Tibial nerve (tissue), 4 donors: ENCODE measurements around the gene CXCL17. TPM values are rescaled to one million over a fixed set of nuclear protein-coding genes. Genes with fewer than 3 reads are reported as not detected.

Experiments
- DNase-seq, 2 donors: peaks; one replicate each; pipeline ENCODE4 v3.0.0-alpha.2; 2019; ENCODE audit warnings: low spot score in 2 of 2
- H3K27ac ChIP-seq, 4 donors: fragments of 200-600 bp; sonication (generic) in 3 of 4; one replicate each; pipeline ENCODE4 v1.5.1; 2017 to 2019; ENCODE audit warnings: mild to moderate bottlenecking in 1 of 4
- H3K27me3 ChIP-seq, 2 donors: fragments of 200-600 bp; sonication (generic) in 1 of 2; one replicate each; pipeline versions ENCODE4 v1.5.1 to v1.6.0; 2017 to 2019
- H3K36me3 ChIP-seq, 3 donors: fragments of 200-600 bp; sonication (generic); one replicate each; pipeline ENCODE4 v1.5.1; 2018 to 2019
- H3K4me1 ChIP-seq, 4 donors: fragments of 200-600 bp; sonication (generic) in 3 of 4; one replicate each; pipeline ENCODE4 v1.5.1; 2017 to 2019
- H3K4me3 ChIP-seq, 4 donors: fragments of 200-600 bp; sonication (generic) in 3 of 4; one replicate each; pipeline ENCODE4 v1.5.1; 2017 to 2019; ENCODE audit warnings: mild to moderate bottlenecking in 1 of 4, moderate library complexity in 1 of 4
- H3K9me3 ChIP-seq, 4 donors: fragments of 200-600 bp; sonication (generic) in 3 of 4; one replicate each; pipeline ENCODE4 v1.5.1; 2017 to 2019
- EP300 ChIP-seq, 2 donors: sonication (generic); formaldehyde crosslinking; IDR thresholded peaks; one replicate each; pipeline ENCODE4 v1.6.1; 2017; ENCODE audit warnings: antibody characterized with exemption in 2 of 2, mild to moderate bottlenecking in 1 of 2
- POLR2A ChIP-seq, 2 donors: fragments of 450-650 bp; IDR thresholded peaks; one replicate each; pipeline ENCODE4 v1.6.1; 2017; ENCODE audit warnings: antibody characterized with exemption in 2 of 2, mild to moderate bottlenecking in 2 of 2, moderate library complexity in 2 of 2
- WGBS, 2 donors: methylation state at CpG; one replicate each; pipeline ENCODE4 v1.1.5; 2018; 5-methylcytosine and 5-hydroxymethylcytosine counted together
- total RNA-seq, 4 donors: library from RNA; depleted of rRNA; stranded (reverse); fragments of >200 nt; gene quantifications; one replicate each; pipeline ENCODE4 v1.1.0, GENCODE V29; 2016
- TF ChIP-seq, protein P1 (sequence below), 5 experiments: fragments of 200-600 bp in 3 of 5; fragments of 450-650 bp in 2 of 5; sonication (generic) in 3 of 5; IDR thresholded peaks; one replicate each; pipeline ENCODE4 v1.5.1; 2016 to 2019; ENCODE audit warnings: antibody characterized with exemption in 5 of 5, mild to moderate bottlenecking in 3 of 5, moderate library complexity in 2 of 5

The CXCL17 gene
- total RNA-seq, 4 donors from 2014 or later = not detected

DNA sequence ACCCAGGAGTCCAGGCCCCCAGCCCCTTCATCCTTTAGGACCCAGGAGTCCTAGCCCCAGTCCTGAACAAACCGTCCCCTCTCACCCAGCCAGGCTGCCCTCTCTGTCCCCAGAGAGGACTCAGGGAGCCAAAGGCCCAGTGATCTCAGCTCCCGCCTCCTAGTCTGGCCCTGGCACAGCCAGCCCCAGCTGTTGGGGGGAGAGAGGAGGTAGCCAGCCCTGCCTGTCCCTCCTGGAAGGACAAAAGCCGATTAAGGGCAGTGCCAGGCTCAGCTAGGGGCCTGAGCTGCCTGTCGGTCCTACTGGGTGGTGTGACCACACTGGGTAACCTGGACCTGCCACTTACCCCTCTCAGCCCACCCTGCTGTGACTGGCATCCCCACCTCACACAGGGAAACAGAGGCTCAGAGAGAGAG, 30.1 kb downstream of the CXCL17 start:
- no peak for TF ChIP-seq EP300 (IDR thresholded peaks at IDR 0.05)
- TF ChIP-seq POLR2A (IDR thresholded peaks at IDR 0.05) = no peak
- TF ChIP-seq, protein P1, sequence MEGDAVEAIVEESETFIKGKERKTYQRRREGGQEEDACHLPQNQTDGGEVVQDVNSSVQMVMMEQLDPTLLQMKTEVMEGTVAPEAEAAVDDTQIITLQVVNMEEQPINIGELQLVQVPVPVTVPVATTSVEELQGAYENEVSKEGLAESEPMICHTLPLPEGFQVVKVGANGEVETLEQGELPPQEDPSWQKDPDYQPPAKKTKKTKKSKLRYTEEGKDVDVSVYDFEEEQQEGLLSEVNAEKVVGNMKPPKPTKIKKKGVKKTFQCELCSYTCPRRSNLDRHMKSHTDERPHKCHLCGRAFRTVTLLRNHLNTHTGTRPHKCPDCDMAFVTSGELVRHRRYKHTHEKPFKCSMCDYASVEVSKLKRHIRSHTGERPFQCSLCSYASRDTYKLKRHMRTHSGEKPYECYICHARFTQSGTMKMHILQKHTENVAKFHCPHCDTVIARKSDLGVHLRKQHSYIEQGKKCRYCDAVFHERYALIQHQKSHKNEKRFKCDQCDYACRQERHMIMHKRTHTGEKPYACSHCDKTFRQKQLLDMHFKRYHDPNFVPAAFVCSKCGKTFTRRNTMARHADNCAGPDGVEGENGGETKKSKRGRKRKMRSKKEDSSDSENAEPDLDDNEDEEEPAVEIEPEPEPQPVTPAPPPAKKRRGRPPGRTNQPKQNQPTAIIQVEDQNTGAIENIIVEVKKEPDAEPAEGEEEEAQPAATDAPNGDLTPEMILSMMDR (IDR thresholded peaks at IDR 0.05) = no peak
- 49 to 65% methylated on average over 4 of the region's 4 CpGs for WGBS, 2 donors
- peaks cover 0 to 14% (median 0%) of the 10 kb centered on the region in 3 donors for H3K36me3 ChIP-seq
- H3K4me1 ChIP-seq = peaks cover 0 to 8% (median 0%) of the 10 kb centered on the region in 4 donors
- H3K27me3 ChIP-seq = no peaks in the 10 kb centered on the region
- DNase-seq = no peak
- no peaks in the 10 kb centered on the region for H3K9me3 ChIP-seq
- H3K4me3 ChIP-seq = no peak overlapping the region
- H3K27ac ChIP-seq = no peak overlapping the region

DNA sequence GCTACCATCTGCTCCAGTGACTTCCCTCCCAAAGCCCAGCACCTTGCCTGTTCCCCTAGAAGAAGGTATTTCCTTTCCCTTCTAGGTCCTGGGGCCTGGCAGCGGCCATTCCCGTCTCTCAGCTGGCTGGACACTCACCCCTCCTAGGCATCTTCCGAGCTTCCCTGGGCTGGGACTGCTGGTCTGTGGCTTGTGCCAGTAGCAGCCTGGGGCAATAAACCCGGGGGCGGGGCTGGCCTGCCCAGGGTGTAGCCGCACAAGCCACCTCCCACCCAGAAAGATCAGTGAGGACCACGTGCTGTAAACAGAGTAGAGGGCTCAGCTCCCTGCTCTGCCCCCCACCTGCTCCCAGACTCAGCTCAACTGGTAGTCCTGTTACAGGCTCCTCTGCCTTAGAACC, 30.5 kb downstream of the CXCL17 start:
- Histone ChIP-seq H3K4me1 (peaks cover 0 to 8% (median 0%) of the 10 kb centered on the region in 4 donors), H3K27me3 (no peaks in the 10 kb centered on the region), H3K36me3 (peaks cover 0 to 18% (median 0%) of the 10 kb centered on the region in 3 donors), H3K4me3 (no peak overlapping the region), H3K27ac (no peak overlapping the region), H3K9me3 (no peaks in the 10 kb centered on the region)
- WGBS, 2 donors = 45 to 48% methylated on average over 4 to 7 of the region's 7 CpGs
- no peak for DNase-seq
- TF ChIP-seq POLR2A (IDR thresholded peaks at IDR 0.05) = no peak
- TF ChIP-seq, protein P1 (IDR thresholded peaks at IDR 0.05) = no peak
- TF ChIP-seq EP300 (IDR thresholded peaks at IDR 0.05) = no peak

DNA sequence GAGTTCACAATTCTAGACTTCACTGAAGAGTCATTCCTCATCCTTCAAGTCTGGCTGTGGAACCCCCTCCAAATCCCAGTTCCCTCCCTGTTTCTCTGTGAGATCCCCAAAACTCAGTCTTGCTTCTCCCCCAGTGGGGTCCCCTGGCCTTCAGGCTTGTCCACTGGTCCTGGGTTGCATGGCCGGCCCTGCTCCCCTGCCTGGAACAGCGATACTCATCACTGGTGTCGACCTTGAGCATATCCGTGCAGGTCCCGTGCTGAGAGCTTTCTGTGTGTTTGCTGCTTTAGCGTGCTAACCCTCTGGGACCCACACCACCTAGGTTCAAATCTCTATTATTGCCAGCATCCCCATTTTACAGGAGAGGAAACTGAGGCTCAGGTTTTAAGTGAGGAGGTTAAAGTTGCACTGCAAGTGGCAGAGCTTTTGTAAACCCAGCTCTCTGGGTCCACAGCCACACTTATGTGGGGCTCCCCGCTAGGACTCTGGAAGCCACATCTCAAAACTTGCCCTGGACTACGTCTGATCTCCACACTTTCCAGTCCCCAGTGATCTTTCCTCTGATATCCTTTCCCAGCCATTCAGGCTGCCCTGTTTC, 31.1 kb downstream of the CXCL17 start:
- no peaks in the 10 kb centered on the region for H3K27me3 ChIP-seq
- H3K36me3 ChIP-seq = peaks cover 0 to 23% (median 0%) of the 10 kb centered on the region in 3 donors
- WGBS, 2 donors = 90 to 94% methylated on average over 8 of the region's 8 CpGs
- H3K4me3 ChIP-seq = no peak overlapping the region
- peaks cover 0 to 8% (median 0%) of the 10 kb centered on the region in 4 donors for H3K4me1 ChIP-seq
- TF ChIP-seq POLR2A (IDR thresholded peaks at IDR 0.05) = no peak
- no peaks in the 10 kb centered on the region for H3K9me3 ChIP-seq
- no peak overlapping the region for H3K27ac ChIP-seq
- DNase-seq = no peak

DNA sequence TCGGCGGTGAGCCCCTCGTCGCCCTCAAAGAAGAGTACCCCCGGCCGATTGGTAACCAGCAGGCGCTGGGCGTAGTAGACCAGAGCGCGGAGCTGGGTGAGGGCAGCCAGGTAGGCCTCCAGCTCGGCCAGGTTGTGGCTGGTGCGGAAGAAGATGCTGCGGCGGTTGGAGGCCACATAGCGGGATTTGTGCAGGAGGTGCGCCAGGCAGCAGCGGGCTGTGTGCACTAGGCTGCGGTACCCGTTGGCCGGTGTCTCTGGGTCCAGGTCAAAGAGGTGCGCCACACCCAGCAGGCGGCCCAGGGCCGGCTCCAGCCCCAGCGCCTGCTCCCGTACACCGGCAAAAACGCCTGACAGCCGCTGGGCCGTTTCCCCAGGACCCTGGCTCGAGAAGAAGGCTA, 32.4 kb downstream of the CXCL17 start:
- TF ChIP-seq, protein P1 (IDR thresholded peaks at IDR 0.05) = no peak
- no peak for TF ChIP-seq POLR2A (IDR thresholded peaks at IDR 0.05)
- no peak for TF ChIP-seq EP300 (IDR thresholded peaks at IDR 0.05)
- peaks cover 0 to 37% (median 0%) of the 10 kb centered on the region in 3 donors for H3K36me3 ChIP-seq
- peaks cover 0 to 8% (median 0%) of the 10 kb centered on the region in 4 donors for H3K4me1 ChIP-seq

DNA sequence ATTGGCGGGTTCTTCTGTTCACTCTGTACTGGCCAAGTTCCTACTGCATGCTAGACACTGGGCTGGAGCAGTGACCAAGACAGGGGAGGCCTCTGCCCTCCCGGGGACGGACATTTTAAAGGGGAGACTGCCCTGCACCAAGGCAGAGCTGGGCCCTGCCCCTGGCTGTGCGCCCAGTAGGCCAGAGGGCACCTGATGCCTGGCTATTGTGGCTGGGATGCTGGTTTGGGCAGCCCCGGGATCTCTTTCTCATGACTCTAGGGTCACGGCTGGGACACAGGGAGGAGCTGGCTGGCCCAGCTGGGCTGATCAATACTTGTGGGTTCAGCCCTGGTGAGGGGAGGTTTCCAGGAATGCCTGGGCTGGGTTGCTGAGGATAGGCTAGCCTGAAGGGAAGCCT, 33.3 kb downstream of the CXCL17 start:
- Histone ChIP-seq H3K27me3 (no peaks in the 10 kb centered on the region), H3K4me1 (peaks cover 0 to 8% (median 0%) of the 10 kb centered on the region in 4 donors), H3K9me3 (no peaks in the 10 kb centered on the region), H3K36me3 (peaks cover 0 to 40% (median 0%) of the 10 kb centered on the region in 3 donors), H3K4me3 (no peak overlapping the region), H3K27ac (no peak overlapping the region)
- 53% methylated on average over 6 of the region's 6 CpGs for WGBS, 2 donors
- TF ChIP-seq POLR2A (IDR thresholded peaks at IDR 0.05) (no peak), EP300 (IDR thresholded peaks at IDR 0.05) (no peak)
- TF ChIP-seq, protein P1 (IDR thresholded peaks at IDR 0.05) = no peak
- DNase-seq = no peak

More for the DNA sequence above, 32.4 kb downstream of the CXCL17 start:
- no peak overlapping the region for H3K4me3 ChIP-seq
- 91 to 94% methylated on average over 18 to 26 of the region's 30 CpGs for whole genome bisulfite sequencing, 2 donors
- DNase-seq = no peak
- no peaks in the 10 kb centered on the region for H3K27me3 ChIP-seq
- no peak overlapping the region for H3K27ac ChIP-seq
- H3K9me3 ChIP-seq = no peaks in the 10 kb centered on the region
